Measurements from ENCODE around the gene NFATC3. TPM values are rescaled to one million over a fixed set of nuclear protein-coding genes. Genes with fewer than 3 reads are reported as not detected.

NFATC3 gene
- total RNA-seq, 1 donor from 2014 or later, result 30.9 TPM

- DNase-seq, result no peak
These were observed 165.8 kb downstream of the NFATC3 start for GRCh38 chr16:68250951-68251350.

DNA sequence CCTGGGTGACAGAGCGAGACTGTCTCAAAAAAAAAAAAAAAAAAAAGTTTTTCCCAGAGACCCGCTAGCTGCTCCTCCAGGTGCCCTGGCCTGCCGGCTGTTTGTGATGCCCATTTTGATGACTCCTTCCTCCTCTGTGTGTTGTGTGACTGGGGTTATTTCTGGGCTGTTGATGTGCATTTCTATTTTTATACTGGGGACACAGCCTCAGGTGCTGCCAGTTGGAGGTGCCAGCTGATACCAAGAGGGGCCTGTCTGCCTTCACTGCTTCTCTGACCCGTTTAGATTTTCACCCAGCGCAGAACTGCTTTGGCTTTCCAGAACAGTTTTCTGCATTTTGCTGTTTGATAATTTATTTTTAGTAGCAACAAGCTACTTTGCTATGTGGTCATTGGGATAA is 166.7 kb downstream of the NFATC3 start:
- peak; percentile 60 for DNase-seq

- DNase-seq, result no peak
These were observed 167.2 kb downstream of the NFATC3 start for GRCh38 chr16:68252383-68252782.

DNA sequence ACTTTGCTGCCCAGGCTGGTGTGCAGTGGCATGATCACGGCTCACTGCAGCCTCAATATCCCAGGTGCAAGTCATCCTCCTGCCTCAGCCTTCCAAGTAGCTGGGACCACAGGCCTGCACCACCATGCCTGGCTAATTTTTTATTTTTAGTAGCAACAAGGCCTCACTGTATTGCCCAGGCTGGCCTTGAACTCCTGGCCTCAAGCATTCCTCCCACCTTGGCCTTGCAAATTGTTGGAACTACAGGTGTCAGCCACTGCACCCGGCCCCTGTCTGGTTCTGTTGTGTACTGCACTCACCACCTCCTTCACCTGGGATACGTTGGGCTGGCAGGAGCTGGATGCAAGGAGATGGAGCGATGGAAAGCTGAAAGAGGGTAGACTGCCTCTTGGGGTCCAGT is 168.6 kb downstream of the NFATC3 start:
- DNase-seq, result no peak

DNA sequence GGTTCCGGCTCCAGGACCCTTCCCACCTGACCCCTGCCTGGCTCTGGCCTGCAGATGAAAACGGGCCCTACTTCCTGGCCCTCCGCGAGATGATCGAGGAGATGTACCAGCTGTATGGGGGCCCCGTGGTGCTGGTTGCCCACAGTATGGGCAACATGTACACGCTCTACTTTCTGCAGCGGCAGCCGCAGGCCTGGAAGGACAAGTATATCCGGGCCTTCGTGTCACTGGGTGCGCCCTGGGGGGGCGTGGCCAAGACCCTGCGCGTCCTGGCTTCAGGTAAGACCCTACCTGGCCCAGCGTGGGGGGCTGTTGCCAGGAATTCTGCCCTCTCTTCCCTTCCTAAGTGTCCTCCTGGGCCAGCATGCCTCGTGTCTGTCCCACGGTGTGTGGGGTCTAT is 170.5 kb downstream of the NFATC3 start:
- no peak for DNase-seq

DNA sequence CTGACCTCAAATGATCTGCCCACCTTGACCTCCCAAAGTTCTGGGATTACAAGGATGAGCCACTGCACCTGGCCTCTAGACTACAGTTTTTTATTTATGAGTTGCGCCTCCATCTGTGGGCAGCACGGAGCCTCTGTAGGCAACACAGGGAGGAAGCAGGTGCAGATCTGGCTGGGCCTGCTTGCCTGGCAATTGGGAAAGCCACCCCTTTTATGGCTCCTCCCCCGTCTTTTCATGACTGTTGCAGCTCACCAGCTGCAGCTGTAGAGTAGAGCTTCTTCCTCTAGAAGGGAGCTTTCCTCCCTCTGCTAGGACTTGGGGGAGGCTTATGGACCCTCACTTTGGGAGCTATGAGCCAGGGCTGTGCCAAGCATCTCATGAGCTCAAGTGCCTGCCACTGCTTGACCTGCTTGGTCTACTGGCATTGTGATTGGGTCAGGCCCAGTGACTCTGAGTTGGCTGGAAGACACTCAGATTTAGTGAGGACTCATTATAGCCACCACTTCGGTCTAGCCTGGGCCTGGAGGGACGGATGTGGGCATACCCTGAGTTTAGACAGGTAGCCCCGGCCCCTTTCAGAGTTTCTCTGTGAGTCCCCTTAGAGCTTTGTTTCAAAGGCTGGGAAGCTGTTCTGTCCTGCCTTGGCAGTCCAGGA is 172.2 kb downstream of the NFATC3 start:
- DNase-seq, result peak; percentile 60

GRCh38 chr16:68257906-68258800 is 173.0 kb downstream of the NFATC3 start:
- no peak for DNase-seq

GRCh38 chr16:68259007-68259825 is 174.0 kb downstream of the NFATC3 start:
- DNase-seq, result no peak

DNA sequence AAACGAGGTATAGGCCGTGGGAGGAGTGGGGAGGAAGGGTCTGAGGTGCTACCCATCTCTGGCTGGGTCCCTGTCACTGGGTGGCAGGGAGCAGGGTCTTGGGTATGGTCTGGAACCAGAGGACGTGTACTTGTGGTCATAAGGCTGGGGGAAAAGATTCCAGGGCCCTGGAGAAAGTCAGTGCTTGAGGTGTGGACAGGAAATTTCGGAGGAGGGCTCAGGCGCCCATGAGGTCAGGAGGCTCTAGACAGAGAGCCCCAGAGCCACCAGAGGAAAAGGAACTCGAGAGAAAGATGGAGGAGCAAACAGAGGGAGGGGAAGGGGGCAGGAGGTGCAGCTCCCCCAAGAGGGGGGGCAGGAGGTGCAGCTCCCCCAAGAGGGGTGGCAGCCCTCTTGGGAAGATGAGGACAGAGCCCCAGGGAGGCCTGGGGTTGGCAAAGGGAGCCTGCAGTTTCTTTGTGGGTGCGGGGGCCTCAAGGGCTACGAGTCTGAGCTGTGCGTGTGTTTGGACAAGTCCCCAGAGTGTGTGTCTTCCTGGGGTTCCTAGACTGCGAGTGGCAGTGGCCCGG is 178.5 kb downstream of the NFATC3 start:
- DNase-seq, result no peak

GRCh38 chr16:68264128-68265077 is 179.2 kb downstream of the NFATC3 start, which contains the start of gene SLC7A6:
Gene SLC7A6 (plus strand): TSS chr16:68264526. CDS start chr16:68274727, 10,201 bp downstream.
- DNase-seq, result peak; percentile 67

- DNase-seq, result peak; percentile 49
These were observed 180.1 kb downstream of the NFATC3 start for GRCh38 chr16:68265078-68265920.

DNA sequence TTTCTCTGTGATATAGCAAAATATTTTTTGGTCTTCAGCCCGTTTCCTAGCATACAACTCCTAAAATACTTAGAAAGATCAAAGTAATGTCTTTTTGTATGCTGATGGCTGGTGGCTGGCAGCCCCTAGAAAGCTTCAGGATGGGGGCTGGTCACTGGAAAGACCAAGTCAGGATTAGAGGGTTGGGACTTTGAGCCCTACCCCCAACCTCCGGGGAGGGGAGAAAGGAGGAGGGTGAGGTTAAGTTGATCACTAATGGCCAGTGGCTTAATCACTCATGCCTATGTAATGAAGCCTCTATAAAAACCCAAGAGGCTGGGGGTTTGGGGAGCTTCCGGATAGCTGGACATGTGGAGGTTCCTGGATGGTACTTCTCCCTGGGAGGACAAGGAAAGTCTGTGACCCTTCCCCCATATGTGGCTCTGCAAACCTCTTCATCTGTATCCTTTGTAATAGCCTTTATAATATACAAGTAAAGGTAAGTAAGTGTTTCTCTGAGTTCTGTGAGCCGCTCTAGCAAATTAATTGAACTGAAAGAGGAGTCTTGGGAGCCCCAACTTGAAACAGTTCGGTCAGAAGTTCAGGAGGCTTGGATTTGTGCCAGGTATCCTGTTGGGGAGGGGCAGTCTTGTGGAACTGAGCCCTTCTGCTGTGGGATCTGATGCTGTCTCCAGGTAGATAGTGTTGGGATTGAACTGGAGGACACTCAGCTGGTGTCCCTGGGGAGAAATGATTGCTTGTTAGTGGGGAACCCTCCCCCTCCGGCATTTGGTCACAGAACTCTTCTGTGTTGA is 182.6 kb downstream of the NFATC3 start:
- DNase-seq, result no peak

GRCh38 chr16:68269793-68270192 is 184.6 kb downstream of the NFATC3 start:
- no peak for DNase-seq

- DNase-seq, result no peak
These were observed 185.2 kb downstream of the NFATC3 start for GRCh38 chr16:68270353-68270752.

GRCh38 chr16:68272507-68273209 is 187.5 kb downstream of the NFATC3 start:
- DNase-seq, result no peak

DNA sequence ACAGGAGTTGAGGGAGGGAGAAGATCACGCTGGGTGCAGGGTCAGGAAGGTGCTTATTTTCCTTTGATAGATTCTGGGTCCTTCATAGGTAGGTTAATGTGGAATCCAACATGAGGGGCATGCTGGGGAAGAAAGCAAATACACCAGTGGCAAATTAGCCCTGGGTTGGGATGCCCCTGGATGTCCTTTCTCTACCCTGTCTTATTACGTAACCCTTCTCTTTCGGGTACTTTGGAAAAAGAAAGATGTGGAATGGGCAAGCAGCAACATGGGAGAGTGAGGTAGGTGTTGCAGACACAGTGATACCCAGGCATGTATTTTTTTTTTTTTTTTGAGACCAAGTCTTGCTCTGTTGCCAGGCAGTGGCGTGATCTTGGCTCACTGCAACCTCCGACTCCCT is 188.3 kb downstream of the NFATC3 start:
- no peak for DNase-seq

GRCh38 chr16:68273896-68274295 is 188.7 kb downstream of the NFATC3 start:
- DNase-seq, result no peak

DNA sequence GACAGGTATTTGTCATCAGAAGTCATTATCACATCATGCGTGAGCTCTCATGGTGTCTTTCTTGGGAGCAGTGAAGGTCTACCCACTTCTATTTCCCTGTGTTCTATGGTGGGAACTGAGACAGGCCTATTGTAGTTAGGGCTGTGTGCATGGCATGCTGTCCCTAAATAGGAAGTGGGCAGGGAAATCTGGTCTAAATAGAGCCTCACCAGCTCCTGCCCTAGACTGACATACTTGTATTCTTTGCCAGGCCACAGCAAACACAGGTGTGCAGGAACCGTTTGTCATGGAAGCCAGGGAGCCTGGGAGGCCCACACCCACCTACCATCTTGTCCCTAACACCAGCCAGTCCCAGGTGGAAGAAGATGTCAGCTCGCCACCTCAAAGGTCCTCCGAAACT is 189.3 kb downstream of the NFATC3 start:
- DNase-seq, result no peak

Data from tongue (tissue), 2 donors.